ENCODE results near the gene C4orf17. TPM values are rescaled to one million over a fixed set of nuclear protein-coding genes. Genes with fewer than 3 reads are reported as not detected.

C4orf17 gene
- total and polyA plus RNA-seq, 2 experiments from 2014 or later, result not detected

GRCh38 chr4:99585516-99585915 lies 74.7 kb downstream of the C4orf17 start:
- DNase-seq (ENCODE audit: low read depth in 1 of 2, low spot score in 1 of 2), result no peak
- H3K4me1 ChIP-seq (ENCODE audit: low read depth), result peaks cover 21% of the 10 kb centered on the region
- no peaks in the 10 kb centered on the region for H3K9me3 ChIP-seq (ENCODE audit: low read depth)
- H3K27ac ChIP-seq, result no peak overlapping the region
- H3K4me3 ChIP-seq, result no peak overlapping the region
- no peak for TF ChIP-seq CTCF (IDR thresholded peaks at IDR 0.05; ENCODE audit: low read depth, low read length)
- H3K27me3 ChIP-seq, result no peaks in the 10 kb centered on the region
- no peaks in the 10 kb centered on the region for H3K36me3 ChIP-seq

GRCh38 chr4:99586322-99586721 lies 75.5 kb downstream of the C4orf17 start:
- DNase-seq (ENCODE audit: low read depth in 1 of 2, low spot score in 1 of 2), result no peak
- Histone ChIP-seq H3K27me3 (no peaks in the 10 kb centered on the region), H3K27ac (no peak overlapping the region), H3K4me3 (no peak overlapping the region), H3K9me3 (ENCODE audit: low read depth) (no peaks in the 10 kb centered on the region), H3K36me3 (no peaks in the 10 kb centered on the region), H3K4me1 (ENCODE audit: low read depth) (peaks cover 21% of the 10 kb centered on the region)
- no peak for TF ChIP-seq CTCF (IDR thresholded peaks at IDR 0.05; ENCODE audit: low read depth, low read length)

GRCh38 chr4:99586797-99587196 lies 76.0 kb downstream of the C4orf17 start:
- Histone ChIP-seq H3K36me3 (no peaks in the 10 kb centered on the region), H3K9me3 (ENCODE audit: low read depth) (no peaks in the 10 kb centered on the region), H3K4me1 (ENCODE audit: low read depth) (peaks cover 21% of the 10 kb centered on the region), H3K4me3 (no peak overlapping the region), H3K27ac (no peak overlapping the region), H3K27me3 (no peaks in the 10 kb centered on the region)
- no peak for DNase-seq (ENCODE audit: low read depth in 1 of 2, low spot score in 1 of 2)
- no peak for TF ChIP-seq CTCF (IDR thresholded peaks at IDR 0.05; ENCODE audit: low read depth, low read length)

GRCh38 chr4:99587309-99587708 lies 76.5 kb downstream of the C4orf17 start:
- H3K27ac ChIP-seq, result no peak overlapping the region
- no peaks in the 10 kb centered on the region for H3K36me3 ChIP-seq
- H3K4me3 ChIP-seq, result no peak overlapping the region
- H3K4me1 ChIP-seq (ENCODE audit: low read depth), result peaks cover 21% of the 10 kb centered on the region
- DNase-seq (ENCODE audit: low read depth in 1 of 2, low spot score in 1 of 2), result no peak
- no peaks in the 10 kb centered on the region for H3K27me3 ChIP-seq
- no peaks in the 10 kb centered on the region for H3K9me3 ChIP-seq (ENCODE audit: low read depth)
- TF ChIP-seq CTCF (IDR thresholded peaks at IDR 0.05; ENCODE audit: low read depth, low read length), result no peak

- no peaks in the 10 kb centered on the region for H3K9me3 ChIP-seq (ENCODE audit: low read depth)
- no peaks in the 10 kb centered on the region for H3K27me3 ChIP-seq
- H3K4me1 ChIP-seq (ENCODE audit: low read depth), result peaks cover 21% of the 10 kb centered on the region
- TF ChIP-seq CTCF (IDR thresholded peaks at IDR 0.05; ENCODE audit: low read depth, low read length), result no peak
- no peaks in the 10 kb centered on the region for H3K36me3 ChIP-seq
- DNase-seq (ENCODE audit: low read depth in 1 of 2, low spot score in 1 of 2), result no peak
- no peak overlapping the region for H3K27ac ChIP-seq
- H3K4me3 ChIP-seq, result no peak overlapping the region
These were observed 77.0 kb downstream of the C4orf17 start for GRCh38 chr4:99587803-99588202.

- H3K27me3 ChIP-seq, result no peaks in the 10 kb centered on the region
- peaks cover 16% of the 10 kb centered on the region for H3K4me1 ChIP-seq (ENCODE audit: low read depth)
- no peak for TF ChIP-seq CTCF (IDR thresholded peaks at IDR 0.05; ENCODE audit: low read depth, low read length)
- no peak overlapping the region for H3K4me3 ChIP-seq
- DNase-seq (ENCODE audit: low read depth in 1 of 2, low spot score in 1 of 2), result no peak
- H3K27ac ChIP-seq, result no peak overlapping the region
- H3K36me3 ChIP-seq, result no peaks in the 10 kb centered on the region
- no peaks in the 10 kb centered on the region for H3K9me3 ChIP-seq (ENCODE audit: low read depth)
These were observed 80.9 kb downstream of the C4orf17 start for GRCh38 chr4:99591757-99592156.
